Superior temporal gyrus (tissue), 1 donor: ENCODE data around the gene DLG2.

ENCODE experiments used
- DNase-seq: peaks from one replicate; pipeline ENCODE4 v3.0.0-alpha.2; 2016; ENCODE audit errors: extremely low spot score

The DLG2 gene

GRCh38 chr11:84496122-84496521 is 1131.0 kb downstream of the DLG2 start:
- no peak for DNase-seq

- DNase-seq, result no peak
These were observed 1147.0 kb downstream of the DLG2 start for GRCh38 chr11:84480131-84480530.

DNA sequence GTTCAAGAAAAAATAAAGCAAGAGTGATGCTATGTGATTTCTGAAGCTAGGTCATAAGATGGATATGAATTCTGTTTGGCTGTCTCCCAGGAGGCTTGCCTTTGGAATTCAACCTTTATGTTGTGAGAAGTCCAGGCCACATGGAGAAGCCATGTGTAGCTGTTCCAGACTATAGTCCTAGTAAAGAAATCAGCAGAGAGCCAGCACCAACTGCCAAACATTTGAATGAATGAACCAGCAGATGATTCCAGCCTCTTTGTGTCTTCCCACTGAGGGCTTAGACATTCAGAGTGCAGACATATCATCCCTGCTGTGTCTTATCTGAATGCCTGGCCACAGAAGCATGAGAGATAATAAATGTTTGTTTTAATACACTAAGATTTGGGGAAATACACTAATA is 1150.6 kb downstream of the DLG2 start:
- no peak for DNase-seq

- DNase-seq, result no peak
These were observed 1155.6 kb downstream of the DLG2 start for GRCh38 chr11:84471501-84471900.

DNA sequence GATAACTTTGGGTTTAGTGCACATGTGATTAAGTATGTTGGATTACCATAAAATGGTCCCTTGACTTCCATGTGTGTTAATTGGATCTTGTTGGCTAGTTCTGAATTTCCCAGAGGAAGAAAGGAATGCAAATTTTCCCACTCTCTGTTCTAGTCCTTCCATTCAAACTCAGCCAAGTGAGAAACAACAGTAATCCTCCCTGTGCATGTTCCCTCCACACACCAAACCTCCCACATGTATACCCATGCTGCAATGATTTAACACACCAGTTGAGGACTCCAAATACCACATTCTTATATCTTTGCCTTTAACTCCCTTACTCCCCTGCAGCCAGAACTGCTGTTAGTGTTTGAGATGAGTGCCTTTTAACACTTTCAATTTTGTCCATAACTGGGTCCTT is 1158.9 kb downstream of the DLG2 start:
- no peak for DNase-seq

GRCh38 chr11:84465040-84465439 is 1162.1 kb downstream of the DLG2 start:
- DNase-seq, result no peak

DNA sequence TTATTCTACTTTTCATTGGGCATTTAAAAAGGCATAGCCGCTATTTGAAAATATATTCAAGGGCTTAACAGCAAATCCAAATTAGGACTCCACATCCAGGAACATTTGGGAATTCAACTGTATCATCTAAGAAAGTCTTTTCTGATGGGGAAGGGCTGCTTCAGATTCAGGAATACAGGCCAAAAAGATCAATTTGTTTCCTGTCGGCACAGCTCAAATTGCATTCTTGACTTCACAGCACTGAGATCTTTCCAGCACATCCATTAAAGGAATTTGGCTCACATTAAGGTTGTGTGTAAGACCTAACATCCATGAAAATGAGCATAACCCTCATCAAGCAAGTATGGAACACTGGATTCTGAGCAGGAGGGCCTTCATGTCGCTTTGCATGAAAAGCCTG is 1171.5 kb downstream of the DLG2 start:
- no peak for DNase-seq

DNA sequence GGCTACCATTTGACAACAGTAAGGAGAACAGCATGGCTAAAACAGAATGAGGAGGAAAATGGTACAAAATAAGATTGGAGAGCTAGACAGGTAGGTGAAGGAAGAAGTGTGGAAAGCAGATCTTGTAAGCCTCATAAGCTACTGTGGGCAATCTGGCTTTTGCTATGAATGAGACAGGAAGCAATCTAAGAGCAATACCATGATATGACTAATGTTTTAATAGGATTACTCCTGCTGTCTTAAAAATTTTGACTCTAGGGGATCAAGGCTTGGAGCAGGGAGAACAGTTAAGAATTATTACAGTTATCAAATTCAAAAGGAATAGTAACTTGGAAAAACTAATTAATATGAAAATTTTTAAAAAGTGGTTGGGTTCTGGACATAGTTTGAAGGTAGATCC is 1174.9 kb downstream of the DLG2 start:
- DNase-seq, result no peak

GRCh38 chr11:84438565-84438964 is 1188.6 kb downstream of the DLG2 start:
- no peak for DNase-seq

DNA sequence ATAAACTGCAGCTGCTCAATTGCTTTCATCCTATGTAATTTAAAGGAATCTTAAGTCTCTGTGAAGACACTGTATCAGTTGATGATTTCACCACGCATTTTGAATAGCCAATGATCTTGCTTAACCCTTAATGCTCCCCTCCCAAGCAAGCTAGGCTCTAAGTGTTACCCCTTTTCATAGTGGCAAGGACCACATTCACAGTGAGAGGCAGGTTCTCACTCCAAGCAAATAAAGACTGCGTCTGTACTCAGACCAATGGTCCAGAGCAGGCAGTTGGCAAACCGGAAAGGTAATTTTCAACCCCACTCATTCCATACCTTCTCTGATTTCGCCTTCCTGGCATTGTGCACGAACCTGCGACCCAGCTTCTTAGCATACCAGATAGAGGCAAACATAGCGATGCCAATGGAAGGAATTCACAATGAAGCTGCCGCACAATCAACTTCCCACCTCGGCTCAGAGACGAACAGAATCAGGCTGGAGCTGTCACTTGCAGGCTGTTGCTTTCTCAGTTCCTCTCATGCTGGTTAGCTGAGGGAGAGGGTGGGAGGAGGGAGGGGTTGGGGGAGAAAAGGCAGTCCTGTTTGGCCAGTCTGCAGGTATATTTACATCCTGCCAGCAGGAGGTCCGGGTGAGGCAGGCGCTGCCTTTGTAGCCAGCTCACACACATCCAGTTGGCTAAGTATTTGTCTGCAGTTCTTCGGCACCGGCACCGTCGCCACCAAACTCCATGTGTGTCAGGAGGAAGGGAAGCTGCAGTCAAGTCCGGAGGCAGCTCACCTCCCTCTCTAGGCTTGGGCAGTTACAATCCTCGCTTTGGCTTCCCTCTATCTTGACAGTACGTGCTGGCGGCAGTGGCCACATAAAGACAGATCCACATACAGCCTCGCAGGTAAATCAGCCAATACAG is 1189.8 kb downstream of the DLG2 start:
- peak; percentile 42 for DNase-seq

- DNase-seq, result no peak
These were observed 1196.5 kb downstream of the DLG2 start for GRCh38 chr11:84430661-84431060.

GRCh38 chr11:84425673-84426072 is 1201.5 kb downstream of the DLG2 start:
- DNase-seq, result no peak

GRCh38 chr11:84420271-84420670 is 1206.9 kb downstream of the DLG2 start:
- DNase-seq, result no peak

GRCh38 chr11:84419616-84420015 is 1207.5 kb downstream of the DLG2 start:
- no peak for DNase-seq

GRCh38 chr11:84414920-84415319 is 1212.2 kb downstream of the DLG2 start:
- DNase-seq, result no peak

DNA sequence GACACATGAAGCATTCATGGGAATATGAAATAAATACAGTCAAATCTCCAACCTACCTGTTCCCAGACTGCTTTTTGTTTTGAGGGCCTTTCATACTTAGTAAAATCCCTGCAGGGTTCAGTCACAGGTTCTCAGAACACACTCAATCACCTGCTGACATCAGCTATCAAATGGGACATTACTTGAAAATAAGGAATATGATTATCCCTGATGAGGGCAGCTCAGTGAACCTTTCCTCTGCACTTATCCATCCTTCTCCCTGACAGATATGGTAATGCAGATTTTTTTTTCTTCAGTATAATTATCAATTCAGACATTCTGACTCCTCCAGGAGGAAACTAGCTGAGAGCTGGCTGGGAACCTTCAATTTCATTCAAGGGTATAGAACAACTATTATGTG is 1213.6 kb downstream of the DLG2 start:
- no peak for DNase-seq

DNA sequence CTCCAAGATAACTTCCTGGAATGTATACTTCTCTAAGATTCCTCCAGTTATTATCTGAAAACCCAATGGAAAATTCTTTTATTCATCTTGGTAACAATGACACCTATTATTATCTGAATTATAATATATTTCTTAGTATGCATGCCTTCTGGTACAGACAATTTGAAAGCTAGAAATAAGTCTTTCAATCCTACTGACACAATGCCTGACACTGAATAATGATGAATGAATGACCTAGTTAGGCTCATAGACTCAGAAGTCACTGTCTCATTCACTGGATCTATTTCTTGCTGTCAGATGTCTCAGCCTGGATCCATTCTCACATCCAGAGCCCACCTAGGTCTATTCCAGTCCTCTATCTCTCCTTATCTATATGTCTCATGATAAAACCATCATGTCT is 1214.3 kb downstream of the DLG2 start:
- no peak for DNase-seq

DNA sequence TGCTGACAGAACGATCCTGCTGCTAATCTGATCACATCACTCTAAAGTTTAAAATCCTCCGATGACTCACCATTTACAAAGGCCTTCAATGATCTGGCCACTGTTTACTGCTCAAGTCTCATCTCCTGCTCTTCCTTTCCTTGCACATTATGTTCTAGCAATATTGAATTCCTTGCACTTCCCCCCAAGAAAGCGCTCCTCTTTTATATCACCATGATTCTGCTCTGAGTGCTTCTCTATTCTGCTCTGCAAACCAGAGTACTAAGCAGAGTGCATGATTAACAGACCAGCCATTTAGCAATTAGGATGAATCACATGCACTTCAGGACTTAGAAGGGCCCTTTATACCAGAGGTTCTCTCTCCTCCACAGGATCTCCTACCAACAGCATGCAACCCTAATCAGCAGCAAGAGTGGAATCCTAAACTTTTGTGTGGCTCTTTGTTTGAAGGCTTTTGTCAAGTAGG is 1218.2 kb downstream of the DLG2 start:
- no peak for DNase-seq

DNA sequence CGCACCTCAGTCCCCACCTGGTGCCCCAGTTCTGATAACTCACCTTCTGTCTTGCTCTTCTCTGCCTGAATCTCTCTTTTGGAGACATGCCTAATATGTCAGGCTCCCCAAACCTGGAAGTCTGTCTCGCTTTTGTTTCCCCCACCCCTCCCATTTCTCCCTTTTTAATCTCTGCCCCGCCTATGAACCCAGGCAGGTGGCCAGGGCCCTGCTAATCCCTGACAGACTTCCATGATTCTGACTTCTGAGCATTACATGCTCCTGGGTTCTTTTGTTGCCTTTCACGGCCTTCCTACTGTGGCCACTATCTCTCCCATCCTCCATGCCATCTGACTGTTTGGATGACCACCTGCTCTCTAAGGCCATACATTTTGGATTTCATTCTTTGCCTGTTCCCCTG is 1220.1 kb downstream of the DLG2 start:
- DNase-seq, result no peak

DNA sequence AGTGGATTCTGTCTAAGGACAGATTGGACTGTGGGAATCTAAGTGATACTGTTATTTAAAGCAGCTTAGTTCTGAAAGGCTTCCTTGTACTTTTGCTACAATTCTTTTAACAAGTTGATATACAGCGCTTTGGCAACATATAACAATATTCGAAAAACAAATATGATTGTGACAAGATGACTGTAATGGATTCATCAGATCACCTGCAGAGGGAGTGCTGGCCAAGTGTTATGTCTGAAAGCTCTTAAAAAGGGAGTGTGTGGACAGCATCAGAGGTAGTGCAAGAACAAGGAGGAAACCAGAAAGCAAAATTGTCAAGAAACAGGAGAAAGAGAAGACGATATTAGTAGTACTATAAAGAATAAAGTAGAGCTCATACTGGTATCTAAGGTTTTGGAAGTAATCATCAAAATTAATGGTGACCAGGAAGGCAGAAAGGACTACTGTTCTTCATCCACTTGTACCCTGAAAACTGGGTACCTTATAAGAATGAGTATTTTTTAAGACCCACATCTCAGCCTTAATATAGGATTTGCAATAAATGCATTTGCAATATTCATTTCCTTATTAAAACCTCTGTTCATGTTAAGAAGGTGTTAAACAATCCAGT is 1229.0 kb downstream of the DLG2 start:
- peak; percentile 68 for DNase-seq

- DNase-seq, result no peak
These were observed 1230.6 kb downstream of the DLG2 start for GRCh38 chr11:84396521-84396920.

GRCh38 chr11:84390441-84391078 is 1236.6 kb downstream of the DLG2 start:
- no peak for DNase-seq

DNA sequence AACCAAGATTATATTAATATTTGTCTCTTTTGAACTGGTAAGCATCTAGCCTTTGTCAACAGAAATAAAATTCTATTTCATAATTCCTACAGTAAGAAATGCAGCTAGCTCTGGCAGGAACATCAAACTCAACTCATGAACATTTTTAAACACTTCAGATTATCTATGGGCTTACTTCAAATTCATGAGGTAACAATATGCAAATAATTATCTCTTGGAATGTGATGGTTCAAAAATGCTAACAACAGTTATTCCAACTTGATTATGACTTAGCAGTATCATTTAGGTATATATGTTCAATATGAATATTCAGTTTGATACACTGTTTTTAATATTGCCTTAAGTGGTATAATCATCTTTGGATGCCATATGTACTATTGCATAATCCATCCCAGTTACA is 1237.4 kb downstream of the DLG2 start:
- no peak for DNase-seq
